Smooth muscle cell (in vitro differentiated cells): ENCODE data around the gene STK32B. TPM values are rescaled to one million over a fixed set of nuclear protein-coding genes. Genes with fewer than 3 reads are reported as not detected.

Experiments
- DNase-seq: peaks from one replicate; lab custom pipeline; 2025; ENCODE audit not compliant: unreplicated experiment; lab: John Stamatoyannopoulos, UW
- H2AFZ ChIP-seq: fragments of 200-600 bp; sonication (generic); 2 replicates; pipeline ENCODE4 v1.6.0; 2016; ENCODE audit warnings: antibody characterized with exemption, low read depth, mild to moderate bottlenecking
- H3F3A ChIP-seq: fragments of 200-600 bp; sonication (generic); 2 replicates; pipeline ENCODE4 v1.6.0; 2017; ENCODE audit warnings: antibody characterized with exemption, low read depth
- H3K27ac ChIP-seq: fragments of 200-600 bp; sonication (generic); 2 replicates; pipeline ENCODE4 v1.5.1; 2016; ENCODE audit warnings: low read depth, mild to moderate bottlenecking
- H3K27me3 ChIP-seq: fragments of 200-600 bp; sonication (generic); 2 replicates; pipeline ENCODE4 v1.6.1; 2016; ENCODE audit warnings: low read depth, mild to moderate bottlenecking
- H3K36me3 ChIP-seq: fragments of 200-600 bp; sonication (generic); 2 replicates; pipeline ENCODE4 v1.5.1; 2016; ENCODE audit warnings: low read depth
- H3K4me1 ChIP-seq: fragments of 200-600 bp; sonication (generic); 2 replicates; pipeline ENCODE4 v1.5.1; 2016; ENCODE audit warnings: low read depth
- H3K4me2 ChIP-seq: fragments of 200-600 bp; sonication (generic); 2 replicates; pipeline ENCODE4 v1.6.0; 2016; ENCODE audit warnings: mild to moderate bottlenecking
- H3K4me3 ChIP-seq: fragments of 200-600 bp; sonication (generic); 2 replicates; pipeline ENCODE4 v1.5.1; 2016; ENCODE audit warnings: mild to moderate bottlenecking
- H3K79me2 ChIP-seq: fragments of 200-600 bp; sonication (generic); 2 replicates; pipeline ENCODE4 v1.6.0; 2016; ENCODE audit warnings: low read depth, mild to moderate bottlenecking
- H3K9ac ChIP-seq: fragments of 200-600 bp; sonication (generic); 2 replicates; pipeline ENCODE4 v1.6.0; 2016; ENCODE audit warnings: low read depth
- H3K9me3 ChIP-seq: fragments of 200-600 bp; sonication (generic); replicated peaks from 2 replicates; pipeline ENCODE4 v1.5.1; 2016; ENCODE audit warnings: low read depth
- H4K20me1 ChIP-seq: fragments of 200-600 bp; sonication (generic); 2 replicates; pipeline ENCODE4 v1.6.0; 2016; ENCODE audit warnings: low read depth
- CTCF ChIP-seq: fragments of 200-600 bp; sonication (generic); IDR thresholded peaks from 2 replicates; pipeline ENCODE4 v1.5.1; 2017; ENCODE audit warnings: borderline replicate concordance, mild to moderate bottlenecking, antibody characterized with exemption; ENCODE audit not compliant: insufficient read depth, poor library complexity, severe bottlenecking
- WGBS: methylation state at CpG from one replicate; pipeline ENCODE4 v1.1.7; 2016; ENCODE audit warnings: low lambda C conversion rate; 5-methylcytosine and 5-hydroxymethylcytosine counted together
- polyA plus RNA-seq: library from polyadenylated mRNA; unstranded; fragments of >200 nt; fragmentation: Nextera tagmentation; extraction: Ambion mirVana; gene quantifications from 2 replicates; pipeline ENCODE4 v1.2.1, GENCODE V29; 2016
- total RNA-seq: library from RNA; depleted of rRNA; stranded (reverse); fragments of >200 nt; gene quantifications from 2 replicates; pipeline ENCODE4 v1.2.3, GENCODE V29; 2014

Gene STK32B
- total and polyA plus RNA-seq, 2 experiments from 2014 or later = 3.5 to 4.0 TPM

- H2AFZ ChIP-seq = no peak overlapping the region
- H3K4me1 ChIP-seq = no peaks in the 10 kb centered on the region
- 86% methylated on average over 5 of the region's 5 CpGs for WGBS
- no peak for TF ChIP-seq CTCF
- no peaks in the 10 kb centered on the region for H3K27me3 ChIP-seq
- DNase-seq = no peak
- H3K27ac ChIP-seq = no peak overlapping the region
- no peak overlapping the region for H3K4me2 ChIP-seq
- no peaks in the 10 kb centered on the region for H3K36me3 ChIP-seq
- H3K9ac ChIP-seq = no peak overlapping the region
- no peak overlapping the region for H3K4me3 ChIP-seq
- H3F3A ChIP-seq = no peaks in the 10 kb centered on the region
- no peaks in the 10 kb centered on the region for H4K20me1 ChIP-seq
- H3K9me3 ChIP-seq = no peaks in the 10 kb centered on the region
- no peaks in the 10 kb centered on the region for H3K79me2 ChIP-seq
Measured at GRCh38 chr4:5128569-5128968, 77.3 kb downstream of the STK32B start.

GRCh38 chr4:5133201-5133600 is 81.9 kb downstream of the STK32B start:
- DNase-seq = no peak
- no peaks in the 10 kb centered on the region for H3K27me3 ChIP-seq
- no peak overlapping the region for H2AFZ ChIP-seq
- no peak overlapping the region for H3K4me2 ChIP-seq
- no peak overlapping the region for H3K4me3 ChIP-seq
- TF ChIP-seq CTCF = no peak
- H3K79me2 ChIP-seq = no peaks in the 10 kb centered on the region
- H3K27ac ChIP-seq = no peak overlapping the region
- 94% methylated on average over 2 of the region's 2 CpGs for WGBS
- no peaks in the 10 kb centered on the region for H3K36me3 ChIP-seq
- H3K4me1 ChIP-seq = peaks cover 3% of the 10 kb centered on the region
- no peaks in the 10 kb centered on the region for H3K9me3 ChIP-seq
- no peaks in the 10 kb centered on the region for H3F3A ChIP-seq
- no peak overlapping the region for H3K9ac ChIP-seq
- no peaks in the 10 kb centered on the region for H4K20me1 ChIP-seq

GRCh38 chr4:5133933-5134594 is 82.8 kb downstream of the STK32B start:
- H4K20me1 ChIP-seq = no peaks in the 10 kb centered on the region
- TF ChIP-seq CTCF = no peak

GRCh38 chr4:5134620-5135019 is 83.3 kb downstream of the STK32B start:
- Histone ChIP-seq H3K9ac (no peak overlapping the region), H3K79me2 (no peaks in the 10 kb centered on the region), H2AFZ (no peak overlapping the region), H4K20me1 (no peaks in the 10 kb centered on the region), H3K9me3 (no peaks in the 10 kb centered on the region), H3K4me2 (no peak overlapping the region), H3F3A (no peaks in the 10 kb centered on the region), H3K4me1 (peaks cover 3% of the 10 kb centered on the region), H3K4me3 (no peak overlapping the region), H3K36me3 (no peaks in the 10 kb centered on the region), H3K27me3 (no peaks in the 10 kb centered on the region), H3K27ac (no peak overlapping the region)
- 94% methylated on average over 4 of the region's 4 CpGs for WGBS
- DNase-seq = no peak
- no peak for TF ChIP-seq CTCF

More at GRCh38 chr4:5133933-5134594, 82.8 kb downstream of the STK32B start:
- Histone ChIP-seq H2AFZ (no peak overlapping the region), H3K4me3 (no peak overlapping the region), H3K27ac (no peak overlapping the region), H3K9me3 (no peaks in the 10 kb centered on the region), H3F3A (no peaks in the 10 kb centered on the region), H3K4me1 (peaks cover 3% of the 10 kb centered on the region), H3K27me3 (no peaks in the 10 kb centered on the region), H3K9ac (no peak overlapping the region), H3K4me2 (no peak overlapping the region), H3K36me3 (no peaks in the 10 kb centered on the region), H3K79me2 (no peaks in the 10 kb centered on the region)
- WGBS = 72% methylated on average over 4 of the region's 4 CpGs
- DNase-seq = no peak
